H1 (cell line): ENCODE results near the gene THOP1. TPM values are rescaled to one million over a fixed set of nuclear protein-coding genes. Genes with fewer than 3 reads are reported as not detected.
A peak's percentile ranks its signal among the peaks of the same experiment; 100 is the strongest.

ENCODE experiments used
- ATF2 ChIP-seq: IDR thresholded peaks from 2 replicates; pipeline ENCODE4 v1.6.1; 2012; ENCODE audit warnings: low read length, inconsistent platforms
- BRCA1 ChIP-seq: IDR thresholded peaks from 2 replicates; pipeline ENCODE4 v1.6.1; 2012; ENCODE audit warnings: low read depth, low read length, improper control_type of control experiment
- CHD1 ChIP-seq: IDR thresholded peaks from 2 replicates; pipeline ENCODE4 v1.6.1; 2012; ENCODE audit warnings: low read depth, low read length, improper control_type of control experiment
- EP300 ChIP-seq, 2 experiments: IDR thresholded peaks; 1 replicate in 1 of 2; 2 replicates in 1 of 2; pipeline ENCODE4 v1.6.1; 2011 to 2012; ENCODE audit warnings: low read depth in 2 of 2, low read length in 2 of 2, mild to moderate bottlenecking in 2 of 2, borderline replicate concordance in 1 of 2, inconsistent platforms in 1 of 2, moderate library complexity in 1 of 2
- GABPA ChIP-seq: IDR thresholded peaks from 2 replicates; pipeline ENCODE4 v1.6.1; 2011; ENCODE audit warnings: mild to moderate bottlenecking, low read length, moderate library complexity, borderline replicate concordance; ENCODE audit not compliant: insufficient read depth
- GTF2F1 ChIP-seq: IDR thresholded peaks from 2 replicates; pipeline ENCODE4 v1.6.1; 2012; ENCODE audit warnings: low read depth, low read length, improper control_type of control experiment, borderline replicate concordance
- MAX ChIP-seq: IDR thresholded peaks from 2 replicates; pipeline ENCODE4 v1.6.1; 2012; ENCODE audit warnings: inconsistent platforms
- NANOG ChIP-seq: IDR thresholded peaks from 2 replicates; pipeline ENCODE4 v1.6.1; 2011; ENCODE audit warnings: low read length, low read depth, mild to moderate bottlenecking, inconsistent platforms; ENCODE audit not compliant: insufficient read depth, poor library complexity, severe bottlenecking
- PHF8 ChIP-seq: fragments of 200-600 bp; sonication (generic); conservative IDR thresholded peaks from 2 replicates; pipeline ENCODE4 v1.7.1; 2012; ENCODE audit warnings: low read depth, mild to moderate bottlenecking, inconsistent platforms, low read length, moderate library complexity
- POLR2A ChIP-seq, 2 experiments: IDR thresholded peaks; 1 replicate in 1 of 2; 2 replicates in 1 of 2; pipeline ENCODE4 v1.6.1; 2011; ENCODE audit warnings: low read depth in 2 of 2, low read length in 2 of 2, mild to moderate bottlenecking in 2 of 2; ENCODE audit errors: control extremely low read depth in 1 of 2
- RNF2 ChIP-seq: fragments of 200-900, 300-1000 bp; sonication (generic); IDR thresholded peaks from 2 replicates; pipeline ENCODE4 v1.7.1; 2016; ENCODE audit warnings: borderline replicate concordance, low read depth, mild to moderate bottlenecking, antibody characterized with exemption, low read length; ENCODE audit not compliant: poor library complexity, severe bottlenecking; ENCODE audit errors: missing control alignments
- SIN3A ChIP-seq, 2 experiments: IDR thresholded peaks in 1 of 2; conservative IDR thresholded peaks in 1 of 2; 2 replicates each; pipeline ENCODE4 v1.6.1; 2011 to 2012; ENCODE audit warnings: low read length in 2 of 2, improper control_type of control experiment in 1 of 2, low read depth in 1 of 2, mild to moderate bottlenecking in 1 of 2
- TBP ChIP-seq: IDR thresholded peaks from 2 replicates; pipeline ENCODE4 v1.6.1; 2011; ENCODE audit warnings: low read depth, low read length, improper control_type of control experiment
- TCF12 ChIP-seq: IDR thresholded peaks from 2 replicates; pipeline ENCODE4 v1.6.1; 2011; ENCODE audit warnings: low read depth, mild to moderate bottlenecking, low read length
- TEAD4 ChIP-seq: IDR thresholded peaks from 2 replicates; pipeline ENCODE4 v1.6.1; 2012; ENCODE audit warnings: low read depth, low read length, inconsistent platforms, mixed read lengths
- YY1 ChIP-seq: IDR thresholded peaks from 2 replicates; pipeline ENCODE4 v1.6.1; 2011; ENCODE audit warnings: low read depth, mild to moderate bottlenecking, low read length
- polyA plus RNA-seq, 7 experiments: library from polyadenylated mRNA; depleted of rRNA in 3 of 7; stranded (reverse) in 5 of 7; unstranded in 2 of 7; fragments of >200 nt in 5 of 7; fragments of 200-250 nt in 2 of 7; gene quantifications; 1 replicate in 5 of 7; 2 replicates in 1 of 7; 4 replicates in 1 of 7; pipeline versions ENCODE4 v1.2.1 to v1.2.3, GENCODE V29; 2011 to 2013; ENCODE audit warnings: missing spikeins in 2 of 7, mixed read lengths in 2 of 7
- total RNA-seq: library from RNA; stranded (reverse); fragmentation: NEBNext Ultra II Directional; extraction: Animal tissue kit (Norgen Biotek cat#: 25700); gene quantifications from 2 replicates; pipeline ENCODE4 v1.2.1, GENCODE V29; 2021

Gene THOP1
- total and polyA plus RNA-seq, 2 of the 8 experiments (the other 6 are each of a cell fraction or from before 2014, with no cell fraction given): 136 to 159 TPM

GRCh38 chr19:2782936-2783780 is 2.1 kb upstream of the THOP1 start, which contains the start of gene SGTA (continued):
- TF ChIP-seq GTF2F1: no peak
- TF ChIP-seq ATF2: no peak
- TF ChIP-seq MAX: peak; percentile 100
- TF ChIP-seq BRCA1: no peak
- peak; percentile 62; the same call in 1 of the 2 replicates for TF ChIP-seq TBP
- TF ChIP-seq GABPA: peak; percentile 91; the same call in 1 of the 2 replicates
- peak; percentile 76 to 87 for TF ChIP-seq POLR2A (IDR thresholded peaks at IDR 0.05; ENCODE audit: control extremely low read depth in 1 of 2, low read depth in 2 of 2, low read length in 2 of 2)
- TF ChIP-seq PHF8: peak; percentile 90
- peak in 1 of 2 experiments; percentile 90; a peak in 2 of 4 replicates for TF ChIP-seq SIN3A (conservative IDR thresholded peaks at IDR 0.05 in 1 of 2, IDR thresholded peaks at IDR 0.05 in 1 of 2; ENCODE audit: low read depth in 1 of 2, low read length in 2 of 2)
- no peak for TF ChIP-seq TEAD4
- TF ChIP-seq EP300 (IDR thresholded peaks at IDR 0.05; ENCODE audit: borderline replicate concordance in 1 of 2, low read depth in 2 of 2, low read length in 2 of 2): peak in 1 of 2 experiments; percentile 48; a peak in 1 of 3 replicates
- TF ChIP-seq YY1: peak; percentile 88
- peak; percentile 80; the same call in 1 of the 2 replicates for TF ChIP-seq TCF12
- no peak for TF ChIP-seq CHD1
- TF ChIP-seq RNF2: no peak
- TF ChIP-seq NANOG: no peak
